GM12892 (cell line): ENCODE measurements around the gene GNAT3.

ENCODE experiments used
- DNase-seq: peaks from one replicate; pipeline ENCODE4 v3.0.0; 2011; ENCODE audit not compliant: insufficient read length
- FAIRE-seq: peaks from 2 replicates; lab custom pipeline; 2011; peaks lifted over from hg19 to GRCh38; lab: Jason Lieb, UNC
- POLR2A ChIP-seq: IDR thresholded peaks from 2 replicates; pipeline ENCODE4 v1.6.1; 2011; ENCODE audit warnings: low read depth, low read length, control low read depth
- POLR2AphosphoS5 ChIP-seq: IDR thresholded peaks from 2 replicates; pipeline ENCODE4 v1.6.1; 2011; ENCODE audit warnings: low read depth, low read length, control low read depth
- TAF1 ChIP-seq: IDR thresholded peaks from 2 replicates; pipeline ENCODE4 v1.6.1; 2011; ENCODE audit warnings: low read depth, mild to moderate bottlenecking, control low read depth, low read length, borderline replicate concordance

The GNAT3 gene

DNA sequence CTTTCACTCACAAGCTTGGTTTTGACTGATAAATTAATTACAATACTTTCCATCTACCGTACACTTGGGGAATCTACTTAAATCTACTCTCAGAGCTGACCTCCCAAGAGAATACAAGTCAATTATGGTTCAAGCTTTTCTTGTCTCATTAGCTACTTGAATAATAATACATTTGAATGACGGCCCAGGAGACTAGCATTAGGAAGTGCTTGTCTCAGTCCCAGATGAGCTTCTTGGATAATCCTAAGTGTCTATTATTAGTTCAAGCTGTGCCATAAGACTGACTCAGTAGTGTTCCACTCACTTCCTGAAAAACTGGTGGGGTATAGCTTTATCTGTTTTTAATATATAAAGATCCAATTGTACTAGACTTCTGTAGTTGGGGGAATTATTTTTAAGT lies 100.2 kb downstream of the GNAT3 start:
- no peak for DNase-seq
- TF ChIP-seq TAF1 (no peak), POLR2AphosphoS5 (no peak), POLR2A (no peak)
- no peak for FAIRE-seq

DNA sequence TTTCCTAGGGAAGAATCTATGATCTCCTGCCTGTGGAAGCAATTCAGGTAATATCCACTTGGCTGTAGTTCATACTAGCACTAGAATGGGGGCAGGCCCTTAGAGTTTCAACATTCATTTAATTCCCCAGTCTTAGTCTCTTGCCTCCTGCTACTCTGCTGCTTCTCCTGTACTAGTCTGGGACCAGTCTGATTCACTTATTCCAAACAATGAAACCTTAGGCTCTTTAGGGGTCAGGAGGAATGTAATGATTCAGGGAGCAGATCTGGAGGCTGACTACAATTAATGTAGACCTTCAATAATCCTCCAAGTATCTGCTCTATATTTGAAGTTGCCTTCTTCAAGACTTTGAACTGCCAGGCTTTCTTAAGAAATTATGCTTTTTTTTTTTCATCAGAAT lies 101.8 kb downstream of the GNAT3 start:
- TF ChIP-seq POLR2AphosphoS5, result no peak
- TF ChIP-seq POLR2A, result no peak
- TF ChIP-seq TAF1, result no peak
- FAIRE-seq (no peak), DNase-seq (no peak)
